GM21825 (cell line): Measurements from ENCODE around the gene METTL6.
"Not testable (repeated sequence)": the region's sequence is repeated elsewhere in the genome, so short reads cannot be mapped to it uniquely, and the experiment has no call there.

ENCODE experiments used
- ATAC-seq: cut with Tn5 transposase; IDR thresholded peaks from one replicate; pipeline ENCODE4 v1.9.1; 2021; ENCODE audit warnings: mild to moderate bottlenecking, moderate library complexity; ENCODE audit not compliant: unreplicated experiment

METTL6 gene, protein sequence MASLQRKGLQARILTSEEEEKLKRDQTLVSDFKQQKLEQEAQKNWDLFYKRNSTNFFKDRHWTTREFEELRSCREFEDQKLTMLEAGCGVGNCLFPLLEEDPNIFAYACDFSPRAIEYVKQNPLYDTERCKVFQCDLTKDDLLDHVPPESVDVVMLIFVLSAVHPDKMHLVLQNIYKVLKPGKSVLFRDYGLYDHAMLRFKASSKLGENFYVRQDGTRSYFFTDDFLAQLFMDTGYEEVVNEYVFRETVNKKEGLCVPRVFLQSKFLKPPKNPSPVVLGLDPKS

DNA sequence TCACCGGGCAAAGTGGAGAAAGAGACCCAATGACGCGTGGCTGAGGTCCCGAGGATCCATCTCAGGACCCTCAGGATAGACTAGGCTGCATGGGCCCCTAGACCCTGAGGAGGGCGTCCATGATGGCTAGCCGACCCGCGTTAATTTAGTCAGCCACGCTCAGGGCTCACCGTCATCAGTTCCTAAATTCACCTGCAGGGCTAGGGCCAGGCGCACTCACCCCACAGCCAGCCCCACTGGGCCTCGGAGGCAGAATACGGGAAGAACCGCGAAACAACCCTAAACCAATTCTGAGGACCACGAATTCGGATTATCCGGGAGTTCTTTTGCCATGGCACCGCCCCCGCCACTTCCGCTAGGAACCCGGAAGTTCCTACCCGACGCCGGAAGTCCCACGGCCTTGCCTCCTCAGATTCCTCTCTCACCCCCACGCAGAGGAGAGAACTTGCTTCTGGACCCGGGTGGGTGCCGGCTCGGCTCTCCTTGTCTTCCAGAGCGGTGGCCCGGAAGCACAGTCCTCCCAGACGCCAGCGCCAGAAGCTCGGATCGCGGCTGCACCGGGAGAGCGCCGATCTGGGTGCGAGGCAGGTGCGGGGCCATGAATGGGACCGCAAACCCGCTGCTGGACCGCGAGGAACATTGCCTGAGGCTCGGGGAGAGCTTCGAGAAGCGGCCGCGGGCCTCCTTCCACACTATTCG, at the start of gene METTL6, which contains the start of gene EAF1:
TSS of gene METTL6 (minus strand) at position 363 of the 699 bp plus-strand sequence. CDS start 1,033 bp downstream, outside the sequence.
TSS of gene EAF1 (plus strand) at position 417 of the 699 bp plus-strand sequence. CDS start at position 599, 182 bp downstream.
- ATAC-seq, result peak; percentile 89

DNA sequence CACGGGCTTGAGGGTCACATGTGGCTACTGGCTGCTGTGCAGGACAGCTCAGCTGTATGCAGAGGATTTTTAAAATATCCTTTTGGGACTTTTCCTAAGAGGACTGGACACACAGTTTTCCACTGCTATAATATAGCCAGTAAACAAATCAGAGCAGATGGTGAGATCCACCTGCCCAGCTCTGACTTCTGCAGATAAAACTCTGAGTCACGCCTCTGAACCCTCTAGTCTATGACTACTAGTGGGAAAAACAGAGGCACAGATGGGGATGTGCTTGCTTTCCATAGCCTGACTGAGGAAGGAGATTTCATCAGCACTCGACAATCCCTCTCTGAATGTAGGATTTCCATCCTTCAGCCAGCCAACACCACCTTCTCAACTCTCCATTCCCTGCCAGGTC, 49.0 kb upstream of the METTL6 start:
- no peak for ATAC-seq

- no peak for ATAC-seq
These were observed 47.8 kb upstream of the METTL6 start for GRCh38 chr3:15475161-15475560.

GRCh38 chr3:15471861-15472260, 44.5 kb upstream of the METTL6 start:
- ATAC-seq, result no peak

GRCh38 chr3:15470849-15471248, 43.5 kb upstream of the METTL6 start:
- no peak for ATAC-seq

DNA sequence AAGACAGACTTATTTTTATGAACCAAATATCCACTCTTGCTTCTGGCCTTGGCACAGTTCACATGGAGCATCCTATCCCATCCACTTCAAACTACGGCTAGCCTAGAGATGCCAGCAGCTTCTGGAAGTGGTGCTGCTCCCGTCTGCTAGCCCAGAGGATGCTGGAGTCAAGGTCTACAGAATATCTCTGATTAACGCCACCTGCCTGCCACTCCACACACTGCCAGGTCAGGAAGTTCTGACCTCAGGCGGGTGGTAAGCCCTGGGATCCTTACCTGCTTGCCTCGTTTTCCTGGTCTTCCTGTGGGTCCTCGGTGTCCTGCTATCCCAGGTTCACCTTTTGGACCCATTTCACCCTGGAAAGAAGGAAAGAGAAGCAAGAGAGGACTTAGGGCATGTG, 42.9 kb upstream of the METTL6 start:
- ATAC-seq, result no peak

GRCh38 chr3:15467227-15468181, 40.2 kb upstream of the METTL6 start:
- ATAC-seq, result no peak

DNA sequence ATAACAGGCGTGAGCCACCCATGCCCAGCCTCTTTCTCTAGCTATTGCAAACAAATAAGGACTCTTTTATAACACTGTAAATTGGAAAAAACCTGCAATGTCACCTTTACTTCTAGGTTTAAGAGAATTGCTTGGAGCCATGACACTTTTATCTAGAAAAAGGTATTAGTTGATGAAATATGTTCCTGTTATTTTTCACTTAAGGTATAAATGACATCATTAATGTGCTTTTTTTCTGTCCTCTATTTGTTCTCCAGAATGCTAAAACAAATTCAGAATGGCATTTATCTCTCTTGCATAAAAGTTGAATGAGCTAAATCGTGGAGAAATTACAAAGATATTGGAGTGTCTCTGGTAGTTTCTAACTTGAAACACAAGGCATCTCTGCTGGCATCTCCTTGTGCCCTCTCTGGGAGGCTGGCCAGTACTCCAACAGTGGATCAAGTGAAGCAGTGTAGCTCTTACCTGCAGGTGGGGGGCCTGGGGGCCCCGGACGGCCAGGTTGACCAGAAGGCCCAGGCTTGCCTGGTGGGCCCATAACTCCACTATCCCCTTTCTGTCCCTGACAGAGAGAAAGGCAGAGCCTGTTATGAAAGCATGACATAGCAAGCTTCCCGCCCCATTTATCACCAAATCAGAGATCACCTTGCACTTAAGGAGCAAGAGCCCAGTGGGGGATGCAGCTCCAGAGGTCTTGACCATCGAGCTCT, 38.7 kb upstream of the METTL6 start:
- ATAC-seq, result no peak

DNA sequence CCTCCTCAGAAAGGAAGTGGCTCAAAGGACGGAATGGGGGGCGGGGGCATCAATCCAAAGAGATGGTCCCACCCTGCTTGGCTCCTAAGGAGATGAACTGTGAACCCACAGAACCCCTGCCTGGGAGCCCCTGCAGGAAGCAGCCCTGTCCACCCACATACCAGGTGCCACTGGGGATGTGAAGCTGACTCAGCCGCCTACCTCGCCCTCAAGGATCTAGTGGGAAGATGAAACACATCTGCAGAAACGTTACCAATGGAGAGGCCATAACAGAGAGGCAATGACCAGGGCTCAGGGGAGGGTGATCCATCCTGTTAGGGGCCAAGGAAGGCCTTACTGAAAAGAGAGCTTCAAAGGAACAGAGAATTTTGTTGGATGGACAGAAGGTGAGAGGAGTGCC, 35.1 kb upstream of the METTL6 start:
- ATAC-seq, result no peak

- no peak for ATAC-seq
These were observed 33.7 kb upstream of the METTL6 start for GRCh38 chr3:15460891-15461531.

GRCh38 chr3:15458212-15458780, 31.0 kb upstream of the METTL6 start:
- ATAC-seq, result no peak

DNA sequence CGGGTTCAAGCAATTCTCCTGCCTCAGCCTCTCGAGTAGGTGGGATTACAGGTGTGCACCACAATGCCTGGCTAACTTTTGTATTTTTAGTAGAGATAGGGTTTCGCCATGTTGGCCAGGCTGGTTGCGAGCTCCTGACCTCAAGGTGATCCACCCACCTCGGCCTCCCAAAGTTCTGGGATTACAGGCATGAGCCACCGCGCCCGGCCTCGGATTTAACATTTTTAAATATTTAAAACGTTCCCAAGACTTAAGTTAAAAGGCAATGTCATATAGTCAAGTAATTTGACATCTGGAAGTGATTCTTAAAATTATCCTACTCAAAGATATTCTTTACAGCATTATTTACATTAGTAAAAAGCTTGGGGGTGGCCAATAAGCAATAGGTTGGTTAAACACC, 29.6 kb upstream of the METTL6 start:
- ATAC-seq, result not testable (repeated sequence)

GRCh38 chr3:15456321-15456720, 29.0 kb upstream of the METTL6 start:
- ATAC-seq, result no peak

DNA sequence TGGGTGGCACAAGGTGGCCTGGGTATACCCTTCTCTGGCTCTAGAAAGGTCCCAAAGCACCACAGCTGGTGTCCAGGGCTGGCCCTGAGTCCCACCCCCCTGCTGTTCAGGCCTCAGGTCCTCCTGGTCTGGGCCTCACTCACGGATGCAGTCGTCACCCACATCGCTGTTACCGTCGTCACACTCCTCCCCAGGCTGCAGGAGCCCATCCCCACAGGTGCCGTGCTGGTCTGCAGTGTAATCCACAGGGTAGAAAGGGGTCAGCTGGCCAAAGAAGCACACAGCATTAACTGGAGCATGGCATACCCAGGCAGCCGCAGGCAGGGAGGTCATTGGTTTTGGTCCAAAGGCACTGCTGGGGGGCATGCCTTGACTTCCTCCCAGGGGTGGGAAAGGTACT, 28.4 kb upstream of the METTL6 start:
- no peak for ATAC-seq

- ATAC-seq, result no peak
These were observed 27.6 kb upstream of the METTL6 start for GRCh38 chr3:15454965-15455364.

- no peak for ATAC-seq
These were observed 26.8 kb upstream of the METTL6 start for GRCh38 chr3:15453991-15454625.

DNA sequence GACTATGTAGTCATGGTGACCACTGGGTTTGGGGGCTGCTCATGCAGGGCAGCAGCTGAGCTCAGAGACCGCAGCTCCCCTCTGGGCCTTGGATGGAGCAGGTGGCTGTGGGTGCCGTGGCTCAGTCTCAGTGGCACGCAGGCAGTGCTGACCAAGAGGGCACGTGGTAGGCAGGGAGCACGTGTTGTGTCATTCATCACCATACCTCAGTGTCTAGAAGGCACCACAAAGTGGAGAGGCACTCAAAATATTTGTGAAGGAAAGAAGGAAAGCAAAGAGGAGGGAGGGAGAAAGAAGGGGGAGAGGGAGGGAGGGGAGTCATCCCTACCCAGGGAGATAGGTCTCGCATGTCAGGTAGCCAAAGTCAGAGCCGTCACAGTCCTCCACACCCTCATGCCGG, 26.2 kb upstream of the METTL6 start:
- ATAC-seq, result no peak

GRCh38 chr3:15452961-15453360, 25.6 kb upstream of the METTL6 start:
- no peak for ATAC-seq

GRCh38 chr3:15452156-15452555, 24.8 kb upstream of the METTL6 start:
- no peak for ATAC-seq
